Smooth muscle cell (in vitro differentiated cells): ENCODE data around the gene NALCN. TPM values are rescaled to one million over a fixed set of nuclear protein-coding genes. Genes with fewer than 3 reads are reported as not detected.

Experiments used
- DNase-seq: peaks from one replicate; lab custom pipeline; 2025; ENCODE audit not compliant: unreplicated experiment; lab: John Stamatoyannopoulos, UW
- H2AFZ ChIP-seq: fragments of 200-600 bp; sonication (generic); 2 replicates; pipeline ENCODE4 v1.6.0; 2016; ENCODE audit warnings: antibody characterized with exemption, low read depth, mild to moderate bottlenecking
- H3F3A ChIP-seq: fragments of 200-600 bp; sonication (generic); 2 replicates; pipeline ENCODE4 v1.6.0; 2017; ENCODE audit warnings: antibody characterized with exemption, low read depth
- H3K27ac ChIP-seq: fragments of 200-600 bp; sonication (generic); 2 replicates; pipeline ENCODE4 v1.5.1; 2016; ENCODE audit warnings: low read depth, mild to moderate bottlenecking
- H3K27me3 ChIP-seq: fragments of 200-600 bp; sonication (generic); 2 replicates; pipeline ENCODE4 v1.6.1; 2016; ENCODE audit warnings: low read depth, mild to moderate bottlenecking
- H3K36me3 ChIP-seq: fragments of 200-600 bp; sonication (generic); 2 replicates; pipeline ENCODE4 v1.5.1; 2016; ENCODE audit warnings: low read depth
- H3K4me1 ChIP-seq: fragments of 200-600 bp; sonication (generic); 2 replicates; pipeline ENCODE4 v1.5.1; 2016; ENCODE audit warnings: low read depth
- H3K4me2 ChIP-seq: fragments of 200-600 bp; sonication (generic); 2 replicates; pipeline ENCODE4 v1.6.0; 2016; ENCODE audit warnings: mild to moderate bottlenecking
- H3K4me3 ChIP-seq: fragments of 200-600 bp; sonication (generic); 2 replicates; pipeline ENCODE4 v1.5.1; 2016; ENCODE audit warnings: mild to moderate bottlenecking
- H3K79me2 ChIP-seq: fragments of 200-600 bp; sonication (generic); 2 replicates; pipeline ENCODE4 v1.6.0; 2016; ENCODE audit warnings: low read depth, mild to moderate bottlenecking
- H3K9ac ChIP-seq: fragments of 200-600 bp; sonication (generic); 2 replicates; pipeline ENCODE4 v1.6.0; 2016; ENCODE audit warnings: low read depth
- H3K9me3 ChIP-seq: fragments of 200-600 bp; sonication (generic); replicated peaks from 2 replicates; pipeline ENCODE4 v1.5.1; 2016; ENCODE audit warnings: low read depth
- H4K20me1 ChIP-seq: fragments of 200-600 bp; sonication (generic); 2 replicates; pipeline ENCODE4 v1.6.0; 2016; ENCODE audit warnings: low read depth
- CTCF ChIP-seq: fragments of 200-600 bp; sonication (generic); IDR thresholded peaks from 2 replicates; pipeline ENCODE4 v1.5.1; 2017; ENCODE audit warnings: borderline replicate concordance, mild to moderate bottlenecking, antibody characterized with exemption; ENCODE audit not compliant: insufficient read depth, poor library complexity, severe bottlenecking
- WGBS: methylation state at CpG from one replicate; pipeline ENCODE4 v1.1.7; 2016; ENCODE audit warnings: low lambda C conversion rate; 5-methylcytosine and 5-hydroxymethylcytosine counted together
- polyA plus RNA-seq: library from polyadenylated mRNA; unstranded; fragments of >200 nt; fragmentation: Nextera tagmentation; extraction: Ambion mirVana; gene quantifications from 2 replicates; pipeline ENCODE4 v1.2.1, GENCODE V29; 2016
- total RNA-seq: library from RNA; depleted of rRNA; stranded (reverse); fragments of >200 nt; gene quantifications from 2 replicates; pipeline ENCODE4 v1.2.3, GENCODE V29; 2014

The NALCN gene
- total and polyA plus RNA-seq, 2 experiments from 2014 or later = 4.1 to 6.0 TPM

- 60% methylated on average over 4 of the region's 4 CpGs for WGBS
- peak overlapping the region; percentile 10 for H3K4me2 ChIP-seq
- peak overlapping the region; percentile 6 for H3K9ac ChIP-seq
- no peak for DNase-seq
- H3K9me3 ChIP-seq = no peaks in the 10 kb centered on the region
- H3K36me3 ChIP-seq = no peaks in the 10 kb centered on the region
- no peak overlapping the region for H3K4me3 ChIP-seq
- TF ChIP-seq CTCF = no peak
- H3F3A ChIP-seq = no peaks in the 10 kb centered on the region
- H3K79me2 ChIP-seq = no peaks in the 10 kb centered on the region
- no peak overlapping the region for H2AFZ ChIP-seq
- H3K27ac ChIP-seq = peak overlapping the region; percentile 77
- no peaks in the 10 kb centered on the region for H3K27me3 ChIP-seq
- H3K4me1 ChIP-seq = no peaks in the 10 kb centered on the region
- no peaks in the 10 kb centered on the region for H4K20me1 ChIP-seq
These were observed 70.1 kb downstream of the NALCN start for GRCh38 chr13:101346161-101346560.

- no peaks in the 10 kb centered on the region for H3K9me3 ChIP-seq
- no peak for DNase-seq
- no peaks in the 10 kb centered on the region for H3K36me3 ChIP-seq
- H3K9ac ChIP-seq = no peak overlapping the region
- H4K20me1 ChIP-seq = no peaks in the 10 kb centered on the region
- no peaks in the 10 kb centered on the region for H3F3A ChIP-seq
- H2AFZ ChIP-seq = peak overlapping the region; percentile 63
- no peaks in the 10 kb centered on the region for H3K79me2 ChIP-seq
- no peaks in the 10 kb centered on the region for H3K27me3 ChIP-seq
- peak overlapping the region; percentile 6 for H3K27ac ChIP-seq
- WGBS = 54% methylated on average over 5 of the region's 5 CpGs
- no peak overlapping the region for H3K4me3 ChIP-seq
- TF ChIP-seq CTCF = no peak
- H3K4me2 ChIP-seq = peak overlapping the region; percentile 34
- H3K4me1 ChIP-seq = no peaks in the 10 kb centered on the region
These were observed 73.0 kb downstream of the NALCN start for GRCh38 chr13:101343128-101343787.

GRCh38 chr13:101341464-101341863 is 74.8 kb downstream of the NALCN start:
- 83% methylated on average over 1 of the region's 1 CpG for WGBS
- no peak for TF ChIP-seq CTCF
- H3K27ac ChIP-seq = no peak overlapping the region

GRCh38 chr13:101339202-101339601 is 77.1 kb downstream of the NALCN start:
- Histone ChIP-seq H4K20me1 (no peaks in the 10 kb centered on the region), H3K9ac (no peak overlapping the region), H3F3A (no peaks in the 10 kb centered on the region), H3K27ac (no peak overlapping the region), H3K4me2 (no peak overlapping the region), H3K4me3 (no peak overlapping the region), H3K9me3 (no peaks in the 10 kb centered on the region), H2AFZ (no peak overlapping the region), H3K79me2 (no peaks in the 10 kb centered on the region), H3K36me3 (no peaks in the 10 kb centered on the region), H3K4me1 (no peaks in the 10 kb centered on the region), H3K27me3 (no peaks in the 10 kb centered on the region)
- DNase-seq = no peak
- no peak for TF ChIP-seq CTCF
- 88% methylated on average over 5 of the region's 5 CpGs for WGBS

More at GRCh38 chr13:101341464-101341863, 74.8 kb downstream of the NALCN start:
- H3K4me2 ChIP-seq = no peak overlapping the region
- no peak overlapping the region for H3K4me3 ChIP-seq
- no peaks in the 10 kb centered on the region for H3K4me1 ChIP-seq
- no peak for DNase-seq
- H3K79me2 ChIP-seq = no peaks in the 10 kb centered on the region
- no peaks in the 10 kb centered on the region for H3K27me3 ChIP-seq
- no peak overlapping the region for H3K9ac ChIP-seq
- H3K9me3 ChIP-seq = no peaks in the 10 kb centered on the region
- H3F3A ChIP-seq = no peaks in the 10 kb centered on the region
- H4K20me1 ChIP-seq = no peaks in the 10 kb centered on the region
- H3K36me3 ChIP-seq = no peaks in the 10 kb centered on the region
- no peak overlapping the region for H2AFZ ChIP-seq
